Measurements from ENCODE around the gene PRKACA.

Gene PRKACA

GRCh38 chr19:14127929-14128509 is 10.5 kb upstream of the PRKACA start:
- peak; percentile 16 for DNase-seq (ENCODE audit: extremely low spot score)
- CTCF ChIA-PET, result interaction anchor here (1.0 to 4.8 kb wide), 4 partner anchors 10 to 20 kb away, joined by 3 to 29 read pairs (median 11); partner anchors contain the start of gene ASF1B
- TF ChIP-seq CTCF (IDR thresholded peaks at IDR 0.05; ENCODE audit: control extremely low read depth, extremely low read depth, low read depth, missing control alignments), result no peak
- POLR2A ChIA-PET, result no interaction called here

DNA sequence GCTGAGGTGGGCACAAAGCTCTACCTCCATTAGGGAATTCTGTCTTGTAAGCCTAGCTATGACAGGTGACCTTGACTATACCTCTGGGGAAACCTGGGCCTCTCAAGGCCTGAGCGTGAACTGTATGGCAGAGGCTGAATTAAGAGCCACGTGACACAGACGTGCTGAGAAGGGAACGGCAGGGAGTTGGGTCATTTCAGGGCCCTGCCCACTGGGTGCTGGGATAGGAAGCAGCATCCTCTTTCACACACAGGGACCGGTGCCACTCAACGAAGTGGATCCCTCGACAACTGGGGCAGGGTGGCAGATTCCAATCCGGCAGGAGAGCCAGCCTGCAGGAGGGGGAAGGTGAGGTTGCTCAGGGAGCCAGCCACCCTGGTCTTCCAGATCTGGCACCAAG is 9.6 kb upstream of the PRKACA start:
- no peak for DNase-seq (ENCODE audit: extremely low spot score)
- CTCF ChIA-PET, result interaction anchor here (1.5 to 4.8 kb wide), 3 partner anchors 10 to 19 kb away, joined by 3 to 29 read pairs (median 18); partner anchors contain the start of gene ASF1B
- POLR2A ChIA-PET, result no interaction called here
- TF ChIP-seq CTCF (IDR thresholded peaks at IDR 0.05; ENCODE audit: control extremely low read depth, extremely low read depth, low read depth, missing control alignments), result no peak

DNA sequence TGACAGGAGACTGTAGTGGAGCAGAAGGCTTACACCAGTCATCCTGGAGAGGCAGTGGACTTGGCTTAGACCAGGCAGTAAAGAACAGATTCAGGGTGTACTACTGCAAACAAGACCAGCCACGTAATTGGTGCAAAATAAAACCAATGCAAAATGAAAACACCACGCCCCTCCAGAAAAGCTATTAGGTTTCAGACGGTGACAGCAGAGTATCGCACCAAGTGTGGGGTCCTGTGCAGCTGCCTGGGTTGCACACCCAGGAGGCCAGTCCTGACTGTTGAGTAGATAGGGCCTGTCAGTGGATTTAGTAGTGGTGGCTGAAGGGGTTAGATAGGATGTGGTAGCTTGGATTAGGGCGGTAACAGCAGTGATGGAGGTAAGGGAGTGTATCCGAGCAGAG is 5.4 kb upstream of the PRKACA start:
- ChIA-PET POLR2A (no interaction called here), CTCF (interaction anchor here (0.8 to 2.1 kb wide), 4 partner anchors 10 to 225 kb away, joined by 3 to 14 read pairs (median 4); partner anchors contain the start of gene ASF1B)
- no peak for TF ChIP-seq CTCF (IDR thresholded peaks at IDR 0.05; ENCODE audit: control extremely low read depth, extremely low read depth, low read depth, missing control alignments)
- DNase-seq (ENCODE audit: extremely low spot score), result no peak

DNA sequence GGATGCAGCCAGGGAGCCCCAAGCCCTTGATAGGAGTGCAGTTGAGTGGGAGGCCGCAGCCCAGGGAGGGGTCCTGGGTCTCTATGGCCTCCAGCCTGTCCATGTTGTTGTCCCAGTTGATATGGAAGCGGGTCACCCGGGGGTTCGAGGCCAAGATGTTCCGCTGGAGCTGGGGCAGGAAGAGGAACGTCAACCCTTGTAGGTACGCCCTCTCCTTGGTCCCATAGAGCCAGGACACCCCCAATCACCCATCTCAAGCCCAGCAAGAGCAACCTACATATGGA is 2.9 kb upstream of the PRKACA start:
- CTCF ChIA-PET, result no interaction called here
- TF ChIP-seq CTCF (IDR thresholded peaks at IDR 0.05; ENCODE audit: control extremely low read depth, extremely low read depth, low read depth, missing control alignments), result no peak
- no peak for DNase-seq (ENCODE audit: extremely low spot score)
- POLR2A ChIA-PET, result interaction anchor here (0.6 kb wide), 1 partner anchor 61 kb away, joined by 4 read pairs; no protein-coding TSS in a partner anchor

- POLR2A ChIA-PET, result no interaction called here
- TF ChIP-seq CTCF (IDR thresholded peaks at IDR 0.05; ENCODE audit: control extremely low read depth, extremely low read depth, low read depth, missing control alignments), result no peak
- DNase-seq (ENCODE audit: extremely low spot score), result no peak
- CTCF ChIA-PET, result interaction anchor here (6.6 kb wide), 1 partner anchor 16 kb away, joined by 50 read pairs; the partner anchor contains the start of gene ASF1B
Observed at GRCh38 chr19:14119644-14120496, 2.3 kb upstream of the PRKACA start.

GRCh38 chr19:14119146-14119545 is 1.6 kb upstream of the PRKACA start:
- ChIA-PET CTCF (interaction anchor here (1.2 to 6.6 kb wide), 2 partner anchors 17 to 239 kb away, joined by 3 to 50 read pairs; partner anchors contain the start of gene ASF1B), POLR2A (no interaction called here)
- TF ChIP-seq CTCF (IDR thresholded peaks at IDR 0.05; ENCODE audit: control extremely low read depth, extremely low read depth, low read depth, missing control alignments), result no peak
- DNase-seq (ENCODE audit: extremely low spot score), result no peak

Measured in GM10248 (cell line).